GM18907 (cell line): Measurements from ENCODE around the gene ARID2.

Experiments used
- ATAC-seq: cut with Tn5 transposase; IDR thresholded peaks from one replicate; pipeline ENCODE4 v1.9.1; 2021; ENCODE audit warnings: mild to moderate bottlenecking, moderate library complexity; ENCODE audit not compliant: unreplicated experiment

Gene ARID2, protein sequence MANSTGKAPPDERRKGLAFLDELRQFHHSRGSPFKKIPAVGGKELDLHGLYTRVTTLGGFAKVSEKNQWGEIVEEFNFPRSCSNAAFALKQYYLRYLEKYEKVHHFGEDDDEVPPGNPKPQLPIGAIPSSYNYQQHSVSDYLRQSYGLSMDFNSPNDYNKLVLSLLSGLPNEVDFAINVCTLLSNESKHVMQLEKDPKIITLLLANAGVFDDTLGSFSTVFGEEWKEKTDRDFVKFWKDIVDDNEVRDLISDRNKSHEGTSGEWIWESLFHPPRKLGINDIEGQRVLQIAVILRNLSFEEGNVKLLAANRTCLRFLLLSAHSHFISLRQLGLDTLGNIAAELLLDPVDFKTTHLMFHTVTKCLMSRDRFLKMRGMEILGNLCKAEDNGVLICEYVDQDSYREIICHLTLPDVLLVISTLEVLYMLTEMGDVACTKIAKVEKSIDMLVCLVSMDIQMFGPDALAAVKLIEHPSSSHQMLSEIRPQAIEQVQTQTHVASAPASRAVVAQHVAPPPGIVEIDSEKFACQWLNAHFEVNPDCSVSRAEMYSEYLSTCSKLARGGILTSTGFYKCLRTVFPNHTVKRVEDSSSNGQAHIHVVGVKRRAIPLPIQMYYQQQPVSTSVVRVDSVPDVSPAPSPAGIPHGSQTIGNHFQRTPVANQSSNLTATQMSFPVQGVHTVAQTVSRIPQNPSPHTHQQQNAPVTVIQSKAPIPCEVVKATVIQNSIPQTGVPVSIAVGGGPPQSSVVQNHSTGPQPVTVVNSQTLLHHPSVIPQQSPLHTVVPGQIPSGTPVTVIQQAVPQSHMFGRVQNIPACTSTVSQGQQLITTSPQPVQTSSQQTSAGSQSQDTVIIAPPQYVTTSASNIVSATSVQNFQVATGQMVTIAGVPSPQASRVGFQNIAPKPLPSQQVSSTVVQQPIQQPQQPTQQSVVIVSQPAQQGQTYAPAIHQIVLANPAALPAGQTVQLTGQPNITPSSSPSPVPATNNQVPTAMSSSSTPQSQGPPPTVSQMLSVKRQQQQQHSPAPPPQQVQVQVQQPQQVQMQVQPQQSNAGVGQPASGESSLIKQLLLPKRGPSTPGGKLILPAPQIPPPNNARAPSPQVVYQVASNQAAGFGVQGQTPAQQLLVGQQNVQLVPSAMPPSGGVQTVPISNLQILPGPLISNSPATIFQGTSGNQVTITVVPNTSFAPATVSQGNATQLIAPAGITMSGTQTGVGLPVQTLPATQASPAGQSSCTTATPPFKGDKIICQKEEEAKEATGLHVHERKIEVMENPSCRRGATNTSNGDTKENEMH (N-terminal part only)

DNA sequence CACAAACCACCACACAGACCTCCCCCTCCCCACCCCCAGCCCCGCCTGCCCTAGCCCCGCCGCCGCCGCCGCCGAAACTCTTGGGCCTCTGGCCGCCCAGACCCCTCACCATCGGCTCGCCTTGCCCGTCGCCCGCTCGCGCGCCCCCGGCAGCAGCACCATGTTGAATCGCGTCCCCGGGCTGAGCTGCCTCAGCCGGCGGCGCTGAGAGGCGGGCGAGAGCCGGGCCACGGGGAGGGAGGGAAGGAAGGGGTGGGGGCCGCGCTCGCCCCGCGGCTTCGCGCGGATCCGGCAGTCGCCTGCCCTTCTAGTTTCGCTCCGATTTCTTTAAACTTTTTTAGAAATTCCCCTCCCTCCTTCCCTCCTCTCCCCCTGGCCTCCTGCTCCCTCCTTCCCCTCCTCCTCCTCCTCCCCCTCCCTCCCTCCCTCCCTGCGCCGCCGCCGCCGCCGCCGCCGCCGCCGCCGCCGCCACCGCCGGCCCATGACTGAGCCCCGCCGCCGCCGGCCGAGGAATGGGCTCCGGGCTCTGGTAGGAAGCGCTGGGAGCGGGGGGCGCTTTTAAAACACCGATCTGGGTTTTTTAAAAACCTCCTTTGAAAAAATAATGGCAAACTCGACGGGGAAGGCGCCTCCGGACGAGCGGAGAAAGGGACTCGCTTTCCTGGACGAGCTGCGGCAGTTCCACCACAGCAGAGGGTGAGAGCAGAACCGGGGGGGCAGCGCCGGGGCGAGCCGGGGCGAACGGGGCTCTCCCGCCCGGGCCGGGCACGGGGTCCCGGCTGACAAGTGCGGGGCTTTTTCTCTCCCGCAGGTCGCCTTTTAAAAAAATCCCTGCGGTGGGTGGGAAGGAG lies at the start of gene ARID2:
TSS of gene ARID2 (plus strand) at position 474 of the 851 bp plus-strand sequence. CDS start at position 605, 131 bp downstream.
- peak; percentile 10 for ATAC-seq

DNA sequence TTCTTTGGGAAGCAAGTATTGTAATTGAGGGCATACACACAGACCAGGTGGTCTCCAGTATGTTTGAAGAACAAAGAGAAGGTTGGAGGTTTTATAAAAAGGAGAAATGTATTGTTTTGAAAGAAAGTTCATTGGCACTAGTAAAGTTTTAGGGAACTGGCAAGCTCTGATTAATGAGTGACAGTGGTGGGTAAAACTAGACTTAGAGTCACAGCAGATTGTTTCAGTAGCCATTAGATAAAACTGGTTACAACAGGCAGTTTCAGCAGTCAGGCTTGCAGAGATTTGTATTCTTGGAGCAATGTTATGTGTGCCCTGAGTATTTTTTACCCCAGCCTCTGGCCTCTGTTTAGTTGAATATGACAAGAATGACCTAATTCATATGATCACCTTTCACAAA lies 49.1 kb upstream of the ARID2 start:
- ATAC-seq, result no peak

DNA sequence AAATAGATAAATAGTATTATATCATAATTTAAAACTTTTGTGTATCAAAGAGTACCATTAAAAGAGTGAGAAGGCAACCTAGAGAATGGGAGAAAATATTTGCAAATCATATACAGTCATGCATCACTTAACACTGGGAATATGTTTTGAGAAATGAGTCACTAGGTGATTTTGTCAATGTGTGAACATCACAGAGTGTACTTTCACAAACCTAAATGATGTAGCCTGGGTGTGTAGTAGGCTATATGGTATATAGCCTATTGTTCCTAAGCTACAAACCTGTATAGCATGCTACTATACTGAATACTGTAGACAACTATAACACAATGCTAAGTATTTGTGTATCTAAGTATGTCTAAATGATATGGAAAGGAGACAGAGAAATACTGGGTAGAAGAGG lies 48.0 kb upstream of the ARID2 start:
- no peak for ATAC-seq

DNA sequence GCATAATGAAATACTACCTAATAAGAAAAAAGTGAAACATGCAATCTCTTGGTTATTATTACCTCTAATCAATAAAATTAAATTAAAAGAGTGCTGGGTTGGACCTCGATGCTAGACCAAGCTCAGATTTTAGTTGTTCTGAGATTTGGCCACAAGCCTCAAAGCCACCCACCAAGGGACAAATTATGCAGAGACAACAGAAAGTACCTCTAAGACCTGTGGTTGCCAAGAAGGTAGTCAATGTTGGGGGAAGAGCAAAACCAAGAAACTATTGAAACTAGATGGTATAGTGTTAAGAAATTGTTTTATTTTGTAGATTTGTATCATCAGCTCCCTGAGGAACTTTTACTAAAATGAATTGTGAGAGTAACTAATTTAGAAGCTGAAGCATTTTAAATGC lies 43.8 kb upstream of the ARID2 start:
- no peak for ATAC-seq

DNA sequence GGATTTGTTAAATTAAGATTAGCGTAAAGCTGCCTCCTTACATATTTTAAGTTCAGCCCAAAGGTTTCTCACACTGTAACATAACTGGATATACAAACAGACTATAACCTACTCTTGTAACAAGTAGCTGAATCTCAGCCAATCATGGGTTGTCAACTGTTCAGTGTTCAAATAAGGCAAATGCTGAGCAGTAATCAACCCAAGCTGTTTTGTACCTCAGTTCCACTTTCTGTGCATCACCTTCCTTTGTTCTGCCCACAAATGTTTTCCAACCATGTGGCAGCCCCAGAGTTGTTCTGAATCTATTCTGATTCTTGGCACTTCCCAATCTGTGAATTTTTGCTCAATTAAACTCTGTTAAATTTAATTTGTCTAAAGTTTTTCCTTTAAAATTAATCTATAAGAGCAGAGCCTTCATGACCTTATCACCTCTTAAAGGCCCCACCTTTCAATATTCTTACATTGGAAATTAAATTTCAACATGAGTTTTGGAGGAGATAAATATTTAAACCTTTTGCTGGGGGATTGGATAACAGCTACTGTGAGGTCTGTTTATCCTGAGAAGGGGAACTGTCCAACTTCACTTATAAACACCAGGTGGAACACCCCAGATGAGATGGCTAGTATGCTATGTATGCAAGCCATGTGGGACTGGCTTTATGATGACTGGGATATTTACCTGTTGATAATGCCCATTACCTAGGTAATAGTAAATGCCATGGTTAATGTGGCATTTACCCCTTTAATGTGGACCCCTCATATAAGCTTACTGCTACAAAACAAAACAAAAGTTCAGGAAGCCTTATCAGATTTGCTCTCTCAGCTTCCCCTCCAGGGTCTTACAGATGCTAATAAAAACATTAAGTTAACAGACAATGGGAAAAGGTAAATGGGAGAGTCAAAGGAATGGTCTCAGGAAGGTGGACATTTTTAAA lies 42.2 kb upstream of the ARID2 start:
- ATAC-seq, result no peak

DNA sequence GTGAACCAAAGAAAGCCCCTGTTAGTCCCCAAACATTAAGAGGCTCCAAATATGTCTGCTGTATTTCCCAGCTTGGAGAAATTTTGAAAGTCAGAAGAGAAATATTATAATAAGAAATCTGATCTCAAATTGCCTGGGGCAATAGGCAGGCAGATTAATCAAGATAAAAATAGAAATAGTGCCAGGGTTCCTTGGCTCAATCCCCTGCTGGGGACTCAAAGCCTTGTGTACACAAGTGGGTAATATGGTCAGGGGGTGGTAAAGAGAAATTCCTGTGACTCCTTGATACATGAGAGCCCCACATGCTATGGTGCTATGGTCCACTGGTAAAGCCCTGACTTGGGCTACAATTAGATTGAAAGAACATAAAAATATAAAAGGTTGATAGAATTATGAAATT lies 41.3 kb upstream of the ARID2 start:
- no peak for ATAC-seq

DNA sequence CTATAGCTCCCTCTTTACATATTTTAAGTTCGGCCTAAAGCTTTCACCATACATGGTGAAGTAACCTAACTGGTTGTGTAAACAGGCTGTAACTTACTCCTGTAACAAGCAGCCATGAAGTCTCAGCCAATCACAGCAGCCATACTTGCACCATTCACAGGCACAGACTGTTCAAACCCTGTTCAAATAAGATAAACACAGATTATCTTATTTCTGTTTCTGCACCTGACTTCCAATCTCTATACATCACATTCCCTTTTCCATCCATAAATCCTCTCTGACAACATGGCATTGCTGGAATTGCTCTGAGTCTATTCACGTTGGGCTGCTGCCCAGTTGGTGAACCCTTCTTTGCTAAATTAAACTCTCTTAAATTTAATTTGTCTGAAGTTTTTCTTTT lies 34.5 kb upstream of the ARID2 start:
- no peak for ATAC-seq

DNA sequence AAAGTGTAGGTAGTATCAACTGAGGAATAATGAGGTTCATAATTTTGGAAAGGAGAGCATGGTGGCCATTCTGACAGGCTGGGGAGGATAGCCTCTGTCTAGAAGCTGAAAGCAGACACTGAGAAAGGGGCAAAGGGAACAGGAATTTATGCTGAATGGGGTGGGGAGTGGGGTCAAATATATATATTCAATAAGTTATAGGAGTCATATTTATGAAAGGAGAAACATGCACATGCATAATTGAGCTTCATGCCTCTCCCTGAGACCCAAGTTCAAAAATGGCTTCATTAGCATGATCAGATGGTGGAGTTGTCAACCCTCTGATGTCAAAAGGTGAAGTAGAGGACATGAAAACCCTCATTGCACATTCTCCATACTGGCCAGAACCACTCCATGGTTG lies 33.9 kb upstream of the ARID2 start:
- no peak for ATAC-seq

DNA sequence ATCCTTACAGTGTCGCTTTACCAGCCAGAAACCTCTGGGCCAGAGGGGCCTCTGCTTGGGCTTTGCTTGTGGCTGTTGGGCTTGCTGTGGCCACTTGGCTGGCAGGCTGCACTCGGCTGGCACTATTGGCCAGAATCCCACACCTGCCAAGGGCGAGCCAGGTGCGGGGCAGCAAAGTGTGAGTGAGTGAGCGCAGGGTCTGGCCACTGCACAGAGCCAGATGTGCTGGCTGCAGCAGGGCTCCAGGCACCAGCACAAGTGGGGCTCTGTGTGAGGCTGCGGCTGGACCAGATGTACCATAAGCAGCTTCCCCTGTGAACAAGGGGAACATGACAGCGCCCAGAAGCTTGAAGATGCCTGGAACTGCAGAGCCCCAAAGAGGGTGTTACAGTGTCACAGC lies 33.5 kb upstream of the ARID2 start:
- no peak for ATAC-seq

DNA sequence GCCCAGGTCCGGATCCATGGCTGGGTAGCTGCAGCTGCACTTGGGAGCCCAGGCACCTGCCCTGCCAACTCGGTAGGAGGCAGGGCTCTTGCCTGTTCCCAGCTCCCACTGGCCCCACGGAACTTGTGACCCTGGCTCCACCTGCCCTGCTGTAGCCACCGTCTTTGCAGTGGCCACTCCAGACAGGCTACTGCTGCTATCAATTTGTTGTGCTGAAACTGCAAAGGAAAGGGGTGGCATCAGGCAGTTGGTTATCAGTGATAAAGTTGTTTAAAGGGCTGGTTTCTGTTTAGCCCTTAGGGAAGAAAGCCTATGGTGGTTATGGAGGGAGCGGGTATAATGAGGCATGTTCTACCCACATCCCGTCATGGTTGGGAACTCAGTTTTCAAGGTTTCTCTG lies 32.1 kb upstream of the ARID2 start:
- no peak for ATAC-seq

DNA sequence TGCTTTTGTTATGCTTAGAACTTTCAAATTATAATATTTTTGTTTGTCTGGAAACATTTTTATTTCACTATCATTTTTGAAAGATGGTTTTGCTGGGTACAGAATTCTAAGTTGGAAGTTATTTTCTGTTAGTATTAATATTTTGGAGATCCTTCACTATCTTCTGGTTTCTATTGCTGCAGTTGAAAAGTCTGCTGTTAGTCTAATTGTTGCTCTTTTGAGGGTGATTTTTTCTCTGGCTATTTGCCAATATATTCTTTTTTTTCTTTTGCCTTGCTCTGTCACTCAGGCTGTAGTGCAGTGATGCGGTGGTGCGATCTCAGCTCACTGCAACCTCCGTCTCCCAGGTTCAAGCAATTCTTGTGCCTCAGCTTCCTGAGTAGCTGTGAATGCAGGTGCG lies 28.2 kb upstream of the ARID2 start:
- no peak for ATAC-seq

DNA sequence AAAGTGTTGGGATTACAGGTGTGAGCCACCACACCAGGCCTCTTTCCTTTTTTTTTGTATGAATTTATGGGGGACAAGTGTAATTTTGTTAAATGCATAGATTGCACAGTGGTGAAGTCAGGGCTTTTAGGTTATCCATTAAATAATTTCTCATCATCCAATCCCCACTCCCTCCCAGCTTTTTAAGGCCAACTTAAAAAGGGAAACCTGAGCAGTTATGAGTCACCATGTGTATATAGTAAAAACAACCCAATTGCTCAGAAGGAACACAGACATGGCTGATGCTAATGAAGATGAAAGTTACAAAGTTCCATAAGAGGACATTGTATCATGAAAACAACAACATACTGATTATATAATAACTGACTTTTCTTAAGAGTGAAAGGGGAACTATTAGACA lies 25.6 kb upstream of the ARID2 start:
- no peak for ATAC-seq

DNA sequence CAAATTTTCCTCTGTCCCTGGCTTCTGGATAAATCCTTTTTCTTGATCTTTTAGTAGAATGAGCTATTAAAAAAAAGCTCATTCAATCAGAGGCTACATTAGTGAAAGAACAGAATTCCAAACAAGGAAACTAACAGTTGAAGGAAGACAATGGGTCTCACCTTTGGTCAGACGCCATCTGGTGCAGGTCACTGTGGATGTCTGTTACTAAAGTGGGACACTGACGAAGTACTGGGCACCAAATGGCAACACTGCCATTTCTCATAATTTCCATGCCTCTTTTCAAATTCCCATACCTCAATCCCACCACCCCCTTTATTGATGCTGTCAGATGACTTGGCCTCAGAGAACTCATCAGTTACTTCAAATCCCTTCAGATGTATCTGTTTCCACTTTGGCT lies 24.5 kb upstream of the ARID2 start:
- ATAC-seq, result no peak

DNA sequence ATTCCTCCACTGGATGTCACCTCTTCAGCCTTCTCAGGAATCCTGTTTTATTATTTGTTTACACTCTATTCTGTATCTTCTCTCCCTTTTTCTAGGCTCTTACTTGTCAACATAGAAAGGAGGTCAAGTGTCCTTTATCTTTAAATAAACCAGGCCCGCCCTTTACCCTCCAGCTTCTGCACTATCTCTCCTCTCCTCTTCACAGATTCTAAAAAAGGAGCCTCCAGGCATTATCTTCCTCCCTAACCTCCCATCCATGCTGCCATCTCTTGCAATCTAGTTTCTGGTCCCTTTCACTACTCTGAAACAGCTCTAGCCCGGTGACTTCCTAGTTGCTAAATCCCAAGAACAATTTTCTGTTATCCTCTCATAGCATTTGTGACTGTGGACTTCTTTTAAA lies 24.1 kb upstream of the ARID2 start:
- ATAC-seq, result no peak

DNA sequence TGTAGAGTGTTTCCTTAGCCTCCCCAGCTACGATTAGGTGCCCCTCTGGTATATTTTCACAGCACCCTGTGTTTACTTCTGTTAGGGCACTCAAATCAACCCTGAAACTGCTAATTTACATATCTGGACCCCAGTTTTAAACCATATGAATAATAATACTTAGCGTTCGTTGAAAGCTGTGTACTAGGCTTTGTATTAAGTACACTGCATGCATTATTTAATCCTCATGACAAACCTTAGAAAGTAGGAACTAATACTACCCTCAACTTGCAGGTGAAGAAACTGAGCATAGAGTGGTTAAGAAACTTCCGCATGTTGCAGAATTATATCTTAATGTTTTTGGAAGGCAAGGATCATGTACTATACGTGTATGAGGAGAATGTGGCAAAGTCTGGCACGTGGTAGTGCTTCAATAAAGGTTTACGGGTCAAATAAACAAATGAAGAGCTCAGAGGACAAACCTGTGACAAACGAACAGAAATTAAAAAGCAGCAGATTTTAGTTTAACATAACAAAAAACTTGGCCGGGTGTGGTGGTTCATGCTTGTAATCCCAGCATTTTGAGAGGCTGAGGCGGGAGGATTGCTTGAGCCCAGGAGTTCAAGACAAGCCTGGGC lies 22.2 kb upstream of the ARID2 start:
- ATAC-seq, result no peak

DNA sequence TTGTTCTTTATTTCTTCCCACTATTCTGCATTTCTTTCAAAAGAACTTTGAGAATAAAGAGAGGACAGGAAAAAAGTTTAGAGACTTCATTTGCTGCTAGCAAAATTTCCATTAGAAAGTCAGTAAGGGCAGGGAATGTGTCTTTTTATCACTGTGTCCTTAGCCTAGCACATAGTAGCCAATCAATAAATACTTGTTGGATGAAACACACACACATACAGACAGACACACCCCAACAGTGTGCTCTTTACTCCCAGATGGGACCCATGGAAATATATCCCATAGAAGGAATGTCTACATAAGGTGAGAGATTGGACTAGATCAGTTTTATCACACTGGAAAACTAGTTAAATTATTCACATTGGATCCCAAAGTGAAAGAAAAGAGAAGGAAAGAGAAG lies 21.1 kb upstream of the ARID2 start:
- no peak for ATAC-seq

DNA sequence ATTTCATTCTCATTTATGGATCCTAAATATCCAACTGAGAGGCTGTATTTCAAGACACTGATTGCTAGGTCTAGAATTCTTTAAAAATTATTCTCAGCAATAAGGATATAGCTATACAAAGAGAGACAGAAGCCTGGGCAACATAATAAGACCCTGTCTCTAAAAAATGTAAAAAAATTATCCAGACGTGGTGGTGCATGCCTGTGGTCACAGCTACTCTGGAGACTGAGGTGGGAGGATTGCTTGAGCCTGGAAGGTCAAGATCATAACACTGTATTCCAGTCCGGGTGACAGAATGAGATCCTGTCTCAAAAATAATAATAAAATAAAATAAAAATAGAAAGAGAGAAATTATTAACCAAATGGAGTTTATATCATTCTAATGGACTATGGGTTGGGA lies 20.6 kb upstream of the ARID2 start:
- ATAC-seq, result no peak

DNA sequence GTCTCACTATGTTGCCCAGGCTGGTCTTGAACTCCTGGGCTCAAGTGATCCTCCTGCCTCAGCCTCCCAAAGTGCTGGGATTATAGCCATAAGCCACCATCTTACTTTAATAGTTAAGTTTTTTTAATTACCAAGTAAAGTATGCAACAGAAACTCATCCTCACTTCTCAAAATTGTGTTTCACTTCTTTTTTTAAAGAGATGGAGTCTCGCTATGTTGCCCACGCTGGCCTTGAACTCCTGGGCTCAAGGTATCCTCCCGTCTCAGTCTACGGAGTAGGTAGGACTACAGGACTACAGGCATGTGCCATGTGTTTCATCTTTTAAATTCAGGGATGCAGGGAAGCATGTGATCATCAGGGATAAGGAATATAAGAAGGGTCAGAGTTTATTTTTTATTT lies 17.2 kb upstream of the ARID2 start:
- ATAC-seq, result no peak

DNA sequence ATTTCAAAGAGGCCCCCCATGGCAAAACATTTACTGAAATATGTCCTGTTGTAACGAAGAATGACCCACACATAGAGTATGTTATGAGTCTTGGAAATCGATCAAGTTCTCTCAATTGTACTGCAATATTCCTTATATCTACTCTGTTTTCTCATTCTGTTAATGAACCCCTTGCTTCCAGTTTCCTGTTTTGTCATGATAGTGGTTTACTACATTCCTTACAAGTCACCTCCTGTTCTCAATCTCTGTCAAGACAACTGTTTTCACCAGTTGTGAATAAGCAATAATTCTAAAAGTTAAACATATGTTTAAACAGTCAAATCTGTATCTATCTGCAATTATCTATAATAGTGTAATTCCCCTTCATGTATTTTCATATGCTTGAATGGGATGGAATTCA lies 16.4 kb upstream of the ARID2 start:
- no peak for ATAC-seq
